K562 (cell line): Measurements from ENCODE around the gene HIRIP3. TPM values are rescaled to one million over a fixed set of nuclear protein-coding genes. Genes with fewer than 3 reads are reported as not detected.

ENCODE experiments used
- ATAC-seq: fragments of 200-7000 bp; cut with Tn5 transposase; 3 replicates; pipeline ENCODE4 v1.9.1; 2020; ENCODE audit warnings: moderate library complexity
- BruUV-seq: library from RNA; stranded (reverse); fragments of 400-500 nt; replicated peaks from 2 replicates; lab custom pipeline; 2021; lab: Mats Ljungman, UMichigan
- CTCF ChIA-PET: fragments of 300-600 bp; formaldehyde crosslinking; extraction: SDS; loops from one replicate; lab custom pipeline; 2021; ENCODE audit warnings: low intra/inter-chr PET ratio; lab: Yijun Ruan, JAX
- POLR2A ChIA-PET: fragments of 300-600, 350-650 bp; sonication (Branson Sonifier 250); formaldehyde crosslinking; extraction: SDS; loops from one replicate; lab custom pipeline; 2021; ENCODE audit warnings: antibody characterized with exemption, inconsistent platforms; lab: Yijun Ruan, JAX
- DNase-seq, 4 experiments: peaks; one replicate each; pipeline versions ENCODE4 v3.0.0 to v3.0.0-alpha.2; 2011 to 2018; ENCODE audit warnings: low spot score in 3 of 4, mixed read lengths in 3 of 4; ENCODE audit errors: extremely low read depth in 1 of 4
- FAIRE-seq: peaks from 2 replicates; lab custom pipeline; 2011; peaks lifted over from hg19 to GRCh38; lab: Jason Lieb, UNC
- H2AFZ ChIP-seq: 2 replicates; pipeline ENCODE4 v1.6.0; 2011; ENCODE audit warnings: low read depth, low read length, control low read depth, inconsistent platforms
- H3K27ac ChIP-seq: fragments of 200-600 bp; 3 replicates; pipeline ENCODE4 v1.8.0; 2011; ENCODE audit warnings: low read depth, mild to moderate bottlenecking, control low read depth, inconsistent platforms, low read length, moderate library complexity, mixed read lengths; ENCODE audit errors: extremely low read depth
- H3K27me3 ChIP-seq, 2 experiments: fragments of 300-600 bp in 1 of 2; 2 replicates in 1 of 2; 3 replicates in 1 of 2; pipeline versions ENCODE4 v1.6.0 to v1.8.0; 2011; ENCODE audit warnings: inconsistent platforms in 2 of 2, low read length in 2 of 2, mild to moderate bottlenecking in 1 of 2, mixed read lengths in 1 of 2, moderate library complexity in 1 of 2; ENCODE audit not compliant: control insufficient read depth in 2 of 2, insufficient read depth in 2 of 2
- H3K36me3 ChIP-seq: fragments of 300-600 bp; 3 replicates; pipeline ENCODE4 v1.8.0; 2011; ENCODE audit warnings: mild to moderate bottlenecking, low read length, inconsistent platforms; ENCODE audit not compliant: control insufficient read depth, insufficient read depth
- H3K4me1 ChIP-seq, 2 experiments: fragments of 200-600 bp in 1 of 2; replicated peaks in 1 of 2; 2 replicates in 1 of 2; 3 replicates in 1 of 2; pipeline versions ENCODE4 v1.5.1 to v1.8.0; 2011; ENCODE audit warnings: inconsistent platforms in 2 of 2, low read length in 2 of 2, mild to moderate bottlenecking in 1 of 2, mixed read lengths in 1 of 2, moderate library complexity in 1 of 2; ENCODE audit not compliant: control insufficient read depth in 2 of 2, insufficient read depth in 2 of 2
- H3K4me2 ChIP-seq: 2 replicates; pipeline ENCODE4 v1.6.1; 2011; ENCODE audit warnings: low read length, control low read depth, inconsistent platforms, mixed read lengths; ENCODE audit not compliant: insufficient read depth
- H3K4me3 ChIP-seq: fragments of 200-600 bp; sonication (generic), shearing (Covaris generic); 2 replicates; pipeline ENCODE4 v1.5.1; 2016; ENCODE audit warnings: control low read depth, inconsistent platforms
- H3K79me2 ChIP-seq: fragments of 200-600 bp; 3 replicates; pipeline ENCODE4 v1.8.0; 2011; ENCODE audit warnings: low read length, inconsistent platforms; ENCODE audit not compliant: control insufficient read depth, insufficient read depth
- H3K9ac ChIP-seq, 2 experiments: 2 replicates each; pipeline versions ENCODE4 v1.6.0 to v1.6.1; 2011; ENCODE audit warnings: low read depth in 2 of 2, low read length in 2 of 2, control low read depth in 1 of 2, inconsistent platforms in 1 of 2, mild to moderate bottlenecking in 1 of 2, mixed read lengths in 1 of 2; ENCODE audit not compliant: insufficient read depth in 1 of 2
- H3K9me1 ChIP-seq: one replicate; pipeline ENCODE4 v1.6.0; 2011; ENCODE audit warnings: inconsistent platforms, mild to moderate bottlenecking, low read length, moderate library complexity; ENCODE audit not compliant: control insufficient read depth, insufficient read depth
- H3K9me3 ChIP-seq: replicated peaks from 2 replicates; pipeline ENCODE4 v1.5.1; 2011; ENCODE audit warnings: low read depth, low read length, inconsistent platforms; ENCODE audit not compliant: control insufficient read depth, insufficient read depth
- H4K20me1 ChIP-seq: replicated peaks from 2 replicates; pipeline ENCODE4 v1.6.1; 2011; ENCODE audit warnings: low read length, inconsistent platforms, mixed read lengths; ENCODE audit not compliant: control insufficient read depth, insufficient read depth
- ARHGAP35 ChIP-seq: fragments of 450-650 bp; IDR thresholded peaks from 2 replicates; pipeline ENCODE4 v1.6.1; 2018; ENCODE audit not compliant: partially characterized antibody
- CXXC5 ChIP-seq: fragments of 250-450 bp; sonication (Bioruptor Pico); IDR thresholded peaks from 2 replicates; pipeline ENCODE4 v1.8.0; 2022; ENCODE audit warnings: inconsistent platforms, mild to moderate bottlenecking, moderate library complexity
- FOSL1 ChIP-seq: fragments of 200-800 bp; sonication (Bioruptor generic); conservative IDR thresholded peaks from 2 replicates; pipeline ENCODE4 v1.6.1; 2016; ENCODE audit warnings: missing genetic modification characterization, missing compliant biosample characterization
- GTF2E2 ChIP-seq: fragments of 200-800 bp; sonication (Bioruptor generic); IDR thresholded peaks from 2 replicates; pipeline ENCODE4 v1.6.1; 2016; ENCODE audit warnings: missing genetic modification characterization, missing compliant biosample characterization
- MAFK ChIP-seq: IDR thresholded peaks from 2 replicates; pipeline ENCODE4 v1.6.1; 2011; ENCODE audit warnings: low read length, improper control_type of control experiment
- MAZ ChIP-seq, 2 experiments: fragments of 450-650 bp in 1 of 2; sonication (generic) in 1 of 2; formaldehyde crosslinking; IDR thresholded peaks in 1 of 2; conservative IDR thresholded peaks in 1 of 2; 2 replicates each; pipeline versions ENCODE4 v1.4.0 to v1.5.0; 2020; ENCODE audit warnings: mild to moderate bottlenecking in 1 of 2, missing genetic modification reagents in 1 of 2
- MTA1 ChIP-seq: fragments of 450-650 bp; IDR thresholded peaks from 2 replicates; pipeline ENCODE4 v1.6.1; 2017; ENCODE audit warnings: borderline replicate concordance
- TCF3 ChIP-seq: sonication (generic); formaldehyde crosslinking; IDR thresholded peaks from 2 replicates; pipeline ENCODE4 v1.4.0; 2020; ENCODE audit warnings: mild to moderate bottlenecking, missing genetic modification reagents
- WGBS: fragments of 100-300 bp; shearing (Covaris generic); methylation state at CpG from one replicate; pipeline ENCODE4 v1.1.6; 2016; ENCODE audit warnings: low coverage, mixed read lengths; ENCODE audit not compliant: insufficient coverage; ENCODE audit errors: missing lambda C conversion rate; 5-methylcytosine and 5-hydroxymethylcytosine counted together
- in situ Hi-C: fragments of 300-500 bp; cut with MboI; formaldehyde crosslinking; loops from 4 replicates; pipeline ENCODE4 v1.15.0; 2018; ENCODE audit warnings: inconsistent platforms, mixed read lengths
- intact Hi-C: fragments of 100-400 bp; cut with micrococcal nuclease; formaldehyde crosslinking; loops from 2 replicates; pipeline ENCODE4 v1.14.2; 2022
- polyA plus RNA-seq, 8 experiments: library from polyadenylated mRNA; depleted of rRNA in 4 of 8; stranded (reverse) in 5 of 8; unstranded in 3 of 8; fragments of >200 nt; fragmentation: Nextera tagmentation in 2 of 8; fragmentation: Illumina TruSeq in 1 of 8; extraction: Ambion mirVana in 2 of 8; extraction: Trizol in 1 of 8; gene quantifications; 2 replicates each; pipeline versions ENCODE4 v1.2.1 to v1.2.3, GENCODE V29; 2011 to 2014; ENCODE audit warnings: inconsistent platforms in 1 of 8, missing spikeins in 1 of 8
- total RNA-seq, 7 experiments: library from RNA; depleted of rRNA in 6 of 7; stranded (reverse); fragments of >200 nt in 6 of 7; fragmentation: Illumina TruSeq in 2 of 7; extraction: Trizol in 2 of 7; gene quantifications; 2 replicates each; pipeline versions ENCODE4 v1.2.1 to v1.2.3, GENCODE V29; 2011 to 2021; ENCODE audit warnings: low replicate concordance in 1 of 7
- TF ChIP-seq, protein P1 (sequence below): fragments of 450-650 bp; formaldehyde crosslinking; IDR thresholded peaks from 2 replicates; pipeline ENCODE4 v1.4.0; 2022; ENCODE audit warnings: missing genetic modification characterization
- TF ChIP-seq, protein P2 (sequence below), 2 experiments: fragments of 450-650 bp; formaldehyde crosslinking in 1 of 2; IDR thresholded peaks; 2 replicates each; pipeline versions ENCODE4 v1.4.0 to v1.6.1; 2014 to 2020; ENCODE audit warnings: mild to moderate bottlenecking in 2 of 2, borderline replicate concordance in 1 of 2, low read depth in 1 of 2

The HIRIP3 gene
- total and polyA plus RNA-seq, 9 of the 15 experiments (the other 6 are each of a cell fraction or from before 2014, with no cell fraction given): 3.3 to 38.2 (median 18.2) TPM

DNA sequence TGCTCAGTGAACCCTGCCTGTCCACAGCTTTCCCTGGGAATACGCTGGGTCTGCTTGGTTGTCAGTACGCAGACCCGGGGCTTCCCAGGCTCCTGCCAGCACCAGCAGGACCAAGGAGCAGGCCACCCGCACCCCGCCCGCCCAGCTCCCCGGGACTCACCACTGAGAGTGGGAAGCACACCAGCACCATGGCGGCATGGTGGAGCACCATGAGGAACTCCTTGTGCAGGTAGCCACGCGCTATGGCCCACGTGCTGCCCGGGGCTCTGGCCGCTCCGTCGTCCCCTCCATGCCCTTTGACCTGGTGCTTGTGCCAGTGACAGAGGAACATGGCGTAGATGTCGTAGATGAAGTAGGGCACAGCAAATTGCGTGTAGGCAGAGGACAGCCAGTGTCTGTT, 31.0 kb upstream of the HIRIP3 start:
- ChIA-PET CTCF (no interaction called here), POLR2A (interaction anchor here (0.6 kb wide), 1 partner anchor 154 kb away, joined by 5 read pairs; no protein-coding TSS in a partner anchor)
- Histone ChIP-seq H3K36me3 (no peaks in the 10 kb centered on the region), H3K79me2 (no peaks in the 10 kb centered on the region), H3K4me3 (no peak overlapping the region), H3K4me2 (no peak overlapping the region), H3K9me3 (no peaks in the 10 kb centered on the region), H2AFZ (no peak overlapping the region), H4K20me1 (peaks cover 13% of the 10 kb centered on the region; the same call in 1 of the 2 replicates), H3K27me3 (peaks cover 17 to 77% of the 10 kb centered on the region in 2 experiments), H3K4me1 (peaks cover 0 to 34% of the 10 kb centered on the region in 2 experiments; a peak in 2 of 5 replicates), H3K27ac (no peak overlapping the region), H3K9me1 (peaks cover 4% of the 10 kb centered on the region), H3K9ac (peak overlapping the region in 1 of 2 experiments; percentile 35; a peak in 2 of 4 replicates)
- 4% methylated on average over 15 of the region's 18 CpGs for WGBS
- ATAC-seq (no peak), FAIRE-seq (no peak), DNase-seq (no peak)
- intact Hi-C loops: loop anchor here (10.0 kb wide), 1 partner anchor 212 kb away; the partner anchor contains the start of genes PAGR1 and PRRT2
- no peak for TF ChIP-seq MAZ (CRISPR knock-in tag; conservative IDR thresholded peaks at IDR 0.05 in 1 of 2, IDR thresholded peaks at IDR 0.05 in 1 of 2)
- TF ChIP-seq, protein P1, sequence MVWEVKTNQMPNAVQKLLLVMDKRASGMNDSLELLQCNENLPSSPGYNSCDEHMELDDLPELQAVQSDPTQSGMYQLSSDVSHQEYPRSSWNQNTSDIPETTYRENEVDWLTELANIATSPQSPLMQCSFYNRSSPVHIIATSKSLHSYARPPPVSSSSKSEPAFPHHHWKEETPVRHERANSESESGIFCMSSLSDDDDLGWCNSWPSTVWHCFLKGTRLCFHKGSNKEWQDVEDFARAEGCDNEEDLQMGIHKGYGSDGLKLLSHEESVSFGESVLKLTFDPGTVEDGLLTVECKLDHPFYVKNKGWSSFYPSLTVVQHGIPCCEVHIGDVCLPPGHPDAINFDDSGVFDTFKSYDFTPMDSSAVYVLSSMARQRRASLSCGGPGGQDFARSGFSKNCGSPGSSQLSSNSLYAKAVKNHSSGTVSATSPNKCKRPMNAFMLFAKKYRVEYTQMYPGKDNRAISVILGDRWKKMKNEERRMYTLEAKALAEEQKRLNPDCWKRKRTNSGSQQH (CRISPR knock-in tag): no peak
- TF ChIP-seq CXXC5 (CRISPR knock-in tag): no peak
- no peak for TF ChIP-seq TCF3 (CRISPR knock-in tag)
- no peak for TF ChIP-seq GTF2E2 (tag)
- no peak for TF ChIP-seq MAFK
- TF ChIP-seq, protein P2, sequence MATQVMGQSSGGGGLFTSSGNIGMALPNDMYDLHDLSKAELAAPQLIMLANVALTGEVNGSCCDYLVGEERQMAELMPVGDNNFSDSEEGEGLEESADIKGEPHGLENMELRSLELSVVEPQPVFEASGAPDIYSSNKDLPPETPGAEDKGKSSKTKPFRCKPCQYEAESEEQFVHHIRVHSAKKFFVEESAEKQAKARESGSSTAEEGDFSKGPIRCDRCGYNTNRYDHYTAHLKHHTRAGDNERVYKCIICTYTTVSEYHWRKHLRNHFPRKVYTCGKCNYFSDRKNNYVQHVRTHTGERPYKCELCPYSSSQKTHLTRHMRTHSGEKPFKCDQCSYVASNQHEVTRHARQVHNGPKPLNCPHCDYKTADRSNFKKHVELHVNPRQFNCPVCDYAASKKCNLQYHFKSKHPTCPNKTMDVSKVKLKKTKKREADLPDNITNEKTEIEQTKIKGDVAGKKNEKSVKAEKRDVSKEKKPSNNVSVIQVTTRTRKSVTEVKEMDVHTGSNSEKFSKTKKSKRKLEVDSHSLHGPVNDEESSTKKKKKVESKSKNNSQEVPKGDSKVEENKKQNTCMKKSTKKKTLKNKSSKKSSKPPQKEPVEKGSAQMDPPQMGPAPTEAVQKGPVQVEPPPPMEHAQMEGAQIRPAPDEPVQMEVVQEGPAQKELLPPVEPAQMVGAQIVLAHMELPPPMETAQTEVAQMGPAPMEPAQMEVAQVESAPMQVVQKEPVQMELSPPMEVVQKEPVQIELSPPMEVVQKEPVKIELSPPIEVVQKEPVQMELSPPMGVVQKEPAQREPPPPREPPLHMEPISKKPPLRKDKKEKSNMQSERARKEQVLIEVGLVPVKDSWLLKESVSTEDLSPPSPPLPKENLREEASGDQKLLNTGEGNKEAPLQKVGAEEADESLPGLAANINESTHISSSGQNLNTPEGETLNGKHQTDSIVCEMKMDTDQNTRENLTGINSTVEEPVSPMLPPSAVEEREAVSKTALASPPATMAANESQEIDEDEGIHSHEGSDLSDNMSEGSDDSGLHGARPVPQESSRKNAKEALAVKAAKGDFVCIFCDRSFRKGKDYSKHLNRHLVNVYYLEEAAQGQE (IDR thresholded peaks at IDR 0.05; ENCODE audit: borderline replicate concordance): no peak
- TF ChIP-seq, protein P2 (CRISPR knock-in tag; IDR thresholded peaks at IDR 0.05; ENCODE audit: low read depth): no peak
- TF ChIP-seq FOSL1 (tag): no peak
- no peak for TF ChIP-seq ARHGAP35
- no peak for TF ChIP-seq MTA1
- in situ Hi-C loops: loop anchor here (10.0 kb wide), 1 partner anchor 332 kb away; no protein-coding TSS in a partner anchor
- BruUV-seq: no TSS peak
